Measurements from ENCODE around the gene APOLD1. TPM values are rescaled to one million over a fixed set of nuclear protein-coding genes. Genes with fewer than 3 reads are reported as not detected.

Gene APOLD1
- total RNA-seq: 3.0 and 4.5 TPM in 2 replicates

GRCh38 chr12:12784911-12785814 lies at the start of gene APOLD1:
Gene APOLD1, plus strand, starts transcription at chr12:12785659. Its CDS starts 33 bp downstream, at chr12:12785692.

GRCh38 chr12:12813120-12814101 lies 28.0 kb downstream of the APOLD1 start, which contains the start of gene DDX47:
Gene DDX47, plus strand, starts transcription at chr12:12813346. Its CDS starts 22 bp downstream, at chr12:12813368.

Other genes with a start within 250 kb of the APOLD1 start
- 4.8 and 7.4 TPM in 2 replicates for gene DUSP16, start 222.8 kb upstream of the APOLD1 start, total RNA-seq
- 30.9 and 31.3 TPM in 2 replicates for gene CREBL2, start 173.8 kb upstream of the APOLD1 start, total RNA-seq
- under 0.01 TPM in 1 of 2 replicates, not detected in the other for gene GPR19, start 89.5 kb upstream of the APOLD1 start, total RNA-seq
- gene CDKN1B, start 68.3 kb upstream of the APOLD1 start, total RNA-seq: 15.5 and 17.5 TPM in 2 replicates
- gene DDX47, start 27.7 kb downstream of the APOLD1 start, total RNA-seq: 76.0 and 81.6 TPM in 2 replicates
- 6.2 and 13.3 TPM in 2 replicates for gene GPRC5A, start 105.9 kb downstream of the APOLD1 start, total RNA-seq
- not detected in 2 replicates for gene GPRC5D, start 166.5 kb downstream of the APOLD1 start, total RNA-seq
- gene HEBP1, start 214.6 kb downstream of the APOLD1 start, total RNA-seq: 15.6 and 16.6 TPM in 2 replicates

All from smooth muscle cell of the umbilical artery (primary cell).